B cell (primary cell): ENCODE measurements around the gene NFATC2.

Experiments used
- CTCF ChIP-seq: fragments of 200-600 bp; IDR thresholded peaks from one replicate; pipeline ENCODE4 v1.8.0; 2022; ENCODE audit warnings: antibody characterized with exemption, mild to moderate bottlenecking
- EZH2 ChIP-seq: IDR thresholded peaks from 2 replicates; pipeline ENCODE4 v1.6.1; 2012; ENCODE audit warnings: borderline replicate concordance, low read depth, mild to moderate bottlenecking, moderate library complexity, low read length; ENCODE audit not compliant: insufficient read depth, poor library complexity, severe bottlenecking

GRCh38 chr20:51549474-51549873 lies 7.0 kb upstream of the NFATC2 start:
- no peak for TF ChIP-seq CTCF
- TF ChIP-seq EZH2 = no peak
